GM18907 (cell line): ENCODE results near the gene LBHD2.
A peak's percentile ranks its signal among the peaks of the same experiment; 100 is the strongest.

Experiments used
- ATAC-seq: cut with Tn5 transposase; IDR thresholded peaks from one replicate; pipeline ENCODE4 v1.9.1; 2021; ENCODE audit warnings: mild to moderate bottlenecking, moderate library complexity; ENCODE audit not compliant: unreplicated experiment

The LBHD2 gene

DNA sequence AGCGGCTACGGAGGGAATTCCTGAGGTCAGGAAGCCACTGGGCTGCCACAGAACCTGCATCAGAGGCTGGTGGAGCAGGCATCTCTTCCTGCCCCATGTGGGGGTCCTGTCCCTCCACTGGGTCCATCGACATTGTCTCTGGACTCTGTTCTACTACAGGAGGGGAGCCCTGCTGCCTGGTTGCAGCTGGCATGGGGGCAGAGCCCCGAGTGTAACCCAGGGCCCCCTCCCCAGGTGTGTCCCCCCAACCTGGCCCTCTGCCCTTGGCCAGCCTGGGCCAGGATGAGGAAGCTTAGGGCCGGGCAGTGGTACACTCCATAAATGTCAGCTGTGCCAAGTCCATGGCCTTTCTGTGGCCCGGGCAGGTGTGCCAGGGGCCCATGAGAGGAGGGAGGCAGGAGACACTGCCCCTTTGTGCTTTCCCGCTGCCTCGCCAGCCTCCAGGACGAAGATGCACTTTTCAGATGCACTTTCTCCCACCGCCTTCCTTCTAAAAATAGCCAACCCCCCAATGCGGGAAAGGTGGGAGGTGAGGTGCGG is 6.5 kb downstream of the LBHD2 start:
- no peak for ATAC-seq

GRCh38 chr14:103091041-103091882 is 7.3 kb downstream of the LBHD2 start:
- ATAC-seq: no peak

DNA sequence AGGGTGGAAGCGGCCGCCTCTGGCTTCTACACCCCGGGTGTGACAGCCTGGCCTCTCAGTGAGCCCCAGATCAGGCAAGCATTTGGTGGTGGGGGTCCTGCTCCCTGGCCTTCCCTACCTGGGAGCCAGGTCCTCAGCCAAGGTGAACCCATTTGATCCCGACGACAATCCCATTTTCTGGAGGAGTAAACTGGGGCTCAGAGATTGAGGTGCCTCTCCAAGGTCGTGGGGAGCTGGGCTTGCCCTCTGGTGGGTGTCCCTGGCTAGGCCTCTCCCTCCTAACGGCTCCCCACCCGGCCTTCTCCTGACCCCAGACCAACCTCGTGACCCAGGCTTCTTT is 7.8 kb downstream of the LBHD2 start:
- ATAC-seq: no peak

DNA sequence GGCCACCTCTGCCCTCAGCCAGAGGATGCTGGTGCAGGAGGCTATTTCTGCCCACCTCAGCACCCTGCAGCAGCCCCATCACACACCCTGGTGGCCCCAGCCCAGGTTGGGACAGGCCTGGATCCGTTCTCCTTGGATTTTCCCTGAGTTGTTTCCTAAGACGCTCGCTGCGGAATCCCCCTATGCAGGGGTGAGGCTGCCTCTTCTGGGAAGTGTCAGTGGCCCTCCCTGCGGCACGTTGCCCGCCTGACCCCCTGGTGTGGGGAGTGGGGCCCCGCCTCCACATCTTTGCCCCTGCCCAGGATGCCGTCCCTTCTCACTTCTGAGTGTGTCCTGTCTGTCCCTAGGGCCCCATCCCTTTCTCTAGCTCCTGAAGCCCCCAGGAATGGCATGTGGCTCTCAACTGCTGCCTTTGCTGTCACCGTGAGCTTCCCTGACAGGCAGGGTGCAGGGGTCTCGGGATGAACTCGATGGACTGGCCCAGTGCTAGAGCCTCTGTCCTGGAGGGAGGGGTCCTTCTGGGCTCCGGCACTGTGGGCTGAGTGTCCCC is 9.9 kb downstream of the LBHD2 start:
- no peak for ATAC-seq

- no peak for ATAC-seq
These were observed 10.6 kb downstream of the LBHD2 start, which contains the start of gene EXOC3L4 for GRCh38 chr14:103094406-103095209. Gene EXOC3L4, plus strand, starts transcription at chr14:103094725. Its CDS starts 5,495 bp downstream, at chr14:103100220.

DNA sequence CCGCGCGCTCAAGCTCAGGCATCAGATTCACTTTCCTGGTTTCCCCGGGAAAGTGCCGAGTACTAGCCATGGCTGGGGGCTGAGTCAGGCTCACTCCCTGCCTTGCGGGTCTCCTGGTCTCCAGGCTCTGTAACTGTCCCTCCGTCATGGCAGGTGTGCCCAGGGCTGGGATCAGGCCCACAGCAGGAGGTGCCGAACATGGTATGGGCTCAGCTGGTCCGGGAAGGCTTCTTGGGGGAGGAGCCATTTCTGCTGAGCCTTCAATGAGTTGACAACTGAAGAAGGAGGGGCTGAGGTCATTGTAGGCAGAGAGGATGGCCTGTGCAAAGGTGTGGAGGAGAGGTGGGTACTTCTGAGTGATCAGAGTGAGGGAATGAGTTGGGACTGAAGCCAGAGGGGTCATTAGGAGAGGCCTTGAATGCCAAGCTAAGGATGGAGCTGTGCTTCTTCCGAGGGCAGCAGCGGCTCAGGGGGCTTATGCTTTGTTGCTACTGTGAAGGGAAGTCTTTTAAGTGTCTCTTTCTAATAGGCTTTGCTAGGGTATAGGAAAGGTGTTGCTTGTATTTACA is 11.3 kb downstream of the LBHD2 start:
- no peak for ATAC-seq

- no peak for ATAC-seq
These were observed 12.4 kb downstream of the LBHD2 start for GRCh38 chr14:103096387-103096786.

- no peak for ATAC-seq
These were observed 13.4 kb downstream of the LBHD2 start for GRCh38 chr14:103097244-103097993.

GRCh38 chr14:103097994-103098957 is 14.3 kb downstream of the LBHD2 start:
- ATAC-seq: no peak

DNA sequence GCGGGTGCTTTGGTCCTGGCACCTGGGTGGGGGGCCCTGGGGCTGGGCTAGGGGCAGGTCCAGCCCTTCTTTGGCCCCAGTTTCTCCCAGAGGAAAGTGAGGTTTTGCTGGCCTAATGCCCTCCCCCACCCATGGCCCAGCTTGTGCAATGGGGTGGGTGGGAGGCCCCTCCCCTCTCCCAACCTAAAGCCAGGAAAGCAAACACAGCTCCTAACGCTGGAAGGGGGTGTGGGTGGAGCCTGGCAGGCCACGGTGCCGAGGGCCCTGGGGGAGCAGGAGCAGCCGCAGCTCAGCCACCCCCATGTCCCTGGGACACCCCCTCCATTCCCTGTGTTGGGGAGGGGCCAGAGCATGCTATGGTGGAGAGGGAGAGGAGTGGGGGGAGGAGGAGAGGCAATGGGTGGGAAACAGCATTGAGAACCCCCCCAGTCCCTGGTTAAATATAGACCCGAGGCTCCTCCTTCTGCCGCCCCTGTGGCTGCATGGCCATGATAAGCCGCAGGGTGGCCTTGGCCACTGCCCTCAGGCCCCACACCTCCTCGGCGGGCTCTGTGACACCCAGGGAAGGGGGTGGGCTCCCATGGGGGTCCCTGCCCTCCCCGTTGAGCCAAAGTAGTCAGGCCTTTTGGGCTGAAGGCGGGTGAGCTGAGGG is 15.2 kb downstream of the LBHD2 start:
- no peak for ATAC-seq

- no peak for ATAC-seq
These were observed 15.8 kb downstream of the LBHD2 start for GRCh38 chr14:103099733-103100280.

GRCh38 chr14:103100281-103101121 is 16.5 kb downstream of the LBHD2 start:
- ATAC-seq: peak; percentile 50

DNA sequence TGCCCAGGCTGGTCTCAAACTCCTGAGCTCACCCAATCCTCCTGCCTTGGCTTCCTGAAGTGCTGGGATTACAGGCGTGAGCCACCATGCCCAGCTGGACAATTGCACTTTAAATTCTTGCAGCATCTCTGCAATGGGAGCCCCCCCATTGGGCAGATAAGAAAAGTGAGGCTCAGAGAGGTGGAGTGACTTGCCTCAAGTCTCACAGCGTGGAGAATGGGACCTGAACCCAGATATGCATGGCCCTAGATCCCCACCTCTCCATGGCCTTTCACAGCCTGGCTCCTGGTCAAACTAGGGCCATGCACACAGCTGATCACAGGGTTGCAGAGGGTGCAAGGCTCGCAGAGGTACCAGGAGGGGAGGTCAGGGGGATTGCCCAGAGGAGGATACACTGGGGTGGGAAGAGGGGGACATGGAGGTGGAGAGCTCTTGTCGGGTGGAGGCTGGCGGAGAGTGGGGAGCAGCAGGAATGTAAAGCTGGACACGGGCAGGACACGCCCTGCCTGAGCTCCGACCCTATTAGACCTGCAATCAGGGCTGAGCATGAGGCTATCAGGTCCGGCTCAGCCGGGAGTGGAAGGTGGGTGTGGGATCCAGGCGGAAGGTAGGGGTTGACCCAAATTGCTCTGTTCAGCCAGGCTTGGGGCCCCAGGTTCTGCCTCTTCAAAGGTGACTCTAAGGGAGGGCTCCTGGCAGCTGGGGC is 17.4 kb downstream of the LBHD2 start:
- no peak for ATAC-seq

DNA sequence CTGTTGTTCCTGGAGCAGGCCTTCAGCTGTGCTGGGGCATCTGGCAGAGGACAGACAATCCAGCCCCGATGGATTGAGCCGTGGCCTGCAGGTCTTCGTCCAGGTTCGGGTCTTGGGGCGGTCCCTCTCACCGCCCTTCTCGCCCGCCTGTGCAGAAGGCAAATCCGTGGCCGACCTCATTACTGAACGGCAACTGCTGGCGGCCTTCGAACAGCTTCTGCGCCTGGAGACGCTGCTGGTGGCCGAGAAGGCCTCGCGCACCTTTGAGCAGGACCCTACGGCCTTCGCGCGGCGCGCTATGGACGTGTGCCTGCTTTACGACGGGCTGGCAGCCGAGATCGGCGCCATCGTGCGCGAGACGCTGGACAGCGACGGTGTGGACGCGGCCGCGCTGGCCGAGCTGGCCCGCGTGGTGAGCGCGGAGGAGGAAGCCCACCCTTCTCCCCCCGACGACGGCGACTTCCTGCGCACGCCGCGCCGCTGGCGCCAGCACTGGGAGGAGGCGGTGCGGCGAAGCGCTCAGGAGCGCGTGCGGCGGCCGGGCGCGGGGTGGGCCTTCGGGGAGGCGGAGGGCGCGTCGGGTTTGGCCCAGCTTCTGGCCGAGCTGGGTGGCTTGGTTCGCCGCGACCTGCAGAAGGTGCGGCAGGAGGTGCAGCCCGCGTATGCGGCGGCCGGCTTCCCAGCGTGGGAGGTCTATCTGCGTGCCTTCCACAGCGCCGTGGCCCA is 18.1 kb downstream of the LBHD2 start:
- no peak for ATAC-seq

GRCh38 chr14:103102689-103103260 is 18.8 kb downstream of the LBHD2 start:
- no peak for ATAC-seq
